COR-L47 (cell line): Measurements from ENCODE around the gene HRH2.
A peak's percentile ranks its signal among the peaks of the same experiment; 100 is the strongest.
"Not testable (repeated sequence)": the region's sequence is repeated elsewhere in the genome, so short reads cannot be mapped to it uniquely, and the experiment has no call there.

Experiments
- DNase-seq: peaks from one replicate; lab custom pipeline; 2025; lab: John Stamatoyannopoulos, UW

HRH2 gene

DNA sequence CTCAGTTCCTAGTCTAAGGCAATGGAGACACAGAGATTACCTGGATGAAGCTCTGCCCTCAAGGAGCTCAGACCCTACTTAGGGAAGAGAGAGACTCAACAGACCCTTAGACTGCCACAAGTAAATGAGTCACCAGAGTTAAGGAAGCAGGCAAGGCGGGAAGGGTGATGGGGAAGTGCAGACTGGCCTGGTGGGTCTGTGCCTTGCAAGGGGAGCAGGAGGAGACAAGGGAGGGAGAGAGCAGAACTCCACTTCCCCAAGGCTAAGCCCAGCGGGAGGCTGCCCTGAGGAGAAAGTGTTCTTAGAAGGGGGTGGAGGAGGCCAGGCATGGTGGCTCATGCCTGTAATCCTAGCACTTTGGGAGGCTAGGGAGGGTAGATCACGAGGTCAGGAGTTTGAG lies 83.7 kb downstream of the HRH2 start:
- no peak for DNase-seq

- no peak for DNase-seq
Measured at GRCh38 chr5:175742290-175742994, 84.6 kb downstream of the HRH2 start.

DNA sequence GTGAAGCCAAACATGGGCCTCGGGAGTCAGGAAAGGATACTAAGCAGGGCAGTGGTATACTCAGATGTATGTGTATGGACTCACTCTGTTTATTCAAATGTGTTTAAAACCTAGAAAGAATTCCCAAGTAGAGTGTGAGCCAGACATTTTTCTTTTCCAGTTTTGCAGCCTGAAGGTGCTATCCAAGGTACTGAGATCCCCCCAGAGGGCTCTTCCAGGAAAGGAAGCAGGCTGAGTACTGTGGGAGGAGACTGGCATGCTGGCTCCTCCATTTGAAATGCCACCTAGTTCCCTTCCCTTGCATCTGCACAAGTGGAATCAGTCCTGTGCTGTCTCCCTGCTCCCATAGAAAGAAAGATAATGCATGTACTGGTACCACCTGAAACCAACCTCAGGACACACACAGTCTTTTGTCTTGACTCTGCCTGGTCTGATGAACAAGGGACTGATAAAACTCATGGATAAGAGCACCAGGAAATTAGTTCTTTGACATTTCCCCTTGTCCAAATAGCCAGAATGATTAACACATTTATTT lies 85.9 kb downstream of the HRH2 start:
- DNase-seq, result no peak

GRCh38 chr5:175745210-175745609 lies 87.3 kb downstream of the HRH2 start:
- no peak for DNase-seq

DNA sequence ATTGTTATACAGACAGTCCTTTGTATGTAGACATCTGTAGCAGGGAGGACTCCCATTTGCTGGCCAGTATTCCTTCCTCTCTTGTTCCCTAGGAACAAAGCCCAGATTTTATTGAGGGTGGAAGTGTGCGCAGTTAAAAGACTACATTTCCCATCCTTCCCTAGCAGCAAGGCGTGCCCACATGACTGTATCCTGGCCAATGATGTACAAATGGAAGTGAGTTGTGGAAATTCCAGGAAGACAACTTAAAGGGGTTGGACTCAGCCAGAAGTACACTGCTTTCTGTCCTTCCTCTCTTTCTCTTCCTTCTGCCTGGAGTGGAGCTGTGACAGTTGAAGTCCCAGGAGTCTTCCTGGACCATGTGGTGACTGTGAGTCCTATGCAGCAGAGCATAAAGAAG lies 89.0 kb downstream of the HRH2 start:
- no peak for DNase-seq

DNA sequence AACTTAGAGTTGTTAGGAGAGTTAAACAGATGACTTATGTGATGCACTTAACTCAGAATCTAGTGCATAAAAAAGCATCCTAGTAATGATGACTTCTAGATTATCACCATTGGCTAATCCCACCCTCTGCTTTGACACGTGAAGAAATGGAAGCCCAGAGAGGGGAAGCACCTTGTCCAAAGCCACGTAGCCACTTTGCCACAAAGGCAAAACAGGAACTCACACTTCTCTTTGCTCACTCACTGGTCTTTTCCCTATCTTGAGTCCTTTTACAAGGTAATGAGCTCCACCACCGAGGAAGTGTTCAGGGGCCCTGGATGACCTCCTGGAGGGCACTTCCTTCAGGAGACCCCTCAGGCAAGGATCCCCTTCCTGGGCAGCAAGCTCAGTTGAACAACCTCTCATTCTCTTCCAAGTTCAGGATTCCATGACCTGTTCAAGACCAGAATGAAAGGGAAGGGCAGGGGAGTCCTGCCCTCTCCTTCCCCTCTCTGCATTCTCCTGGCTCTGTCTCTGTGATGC lies 89.7 kb downstream of the HRH2 start:
- no peak for DNase-seq

- DNase-seq, result no peak
Measured at GRCh38 chr5:175748650-175749049, 90.8 kb downstream of the HRH2 start.

GRCh38 chr5:175749591-175749990 lies 91.7 kb downstream of the HRH2 start:
- no peak for DNase-seq

GRCh38 chr5:175750511-175750931 lies 92.7 kb downstream of the HRH2 start:
- DNase-seq, result peak; percentile 68

GRCh38 chr5:175751369-175751768 lies 93.5 kb downstream of the HRH2 start:
- no peak for DNase-seq

DNA sequence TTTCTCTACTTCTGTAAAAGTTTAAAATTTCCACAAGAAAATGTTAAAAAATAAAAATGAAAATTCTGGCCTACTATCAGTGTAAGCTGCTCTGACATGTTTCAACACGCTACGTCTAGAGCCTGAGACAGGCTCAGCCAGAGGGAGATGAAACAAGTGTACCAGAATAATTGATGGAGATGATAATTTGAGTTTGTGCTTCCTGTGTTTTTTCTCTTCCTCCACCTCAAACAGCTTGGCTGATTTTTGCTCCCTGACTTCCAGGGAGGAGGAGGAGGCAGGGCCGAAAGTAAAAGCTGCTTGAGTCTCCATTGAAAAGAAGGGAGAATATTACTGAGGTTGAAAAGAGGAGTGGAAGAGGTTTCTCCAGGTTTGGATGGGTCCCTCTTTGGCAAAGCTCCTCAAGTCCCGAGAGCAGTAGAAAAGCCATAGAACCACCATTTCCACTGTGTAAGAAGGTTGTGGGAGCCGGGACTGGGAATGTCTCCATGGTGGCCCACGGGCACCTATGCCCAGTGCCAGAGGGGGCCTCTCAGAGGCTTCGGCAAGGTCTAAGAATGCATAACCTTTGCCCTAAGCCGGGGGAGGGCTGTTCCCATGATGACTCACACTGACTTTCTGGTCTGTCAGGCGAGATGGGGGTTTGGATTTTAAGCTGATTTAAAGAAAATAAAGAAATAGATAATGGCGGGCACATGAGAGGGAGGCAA lies 95.1 kb downstream of the HRH2 start:
- no peak for DNase-seq

DNA sequence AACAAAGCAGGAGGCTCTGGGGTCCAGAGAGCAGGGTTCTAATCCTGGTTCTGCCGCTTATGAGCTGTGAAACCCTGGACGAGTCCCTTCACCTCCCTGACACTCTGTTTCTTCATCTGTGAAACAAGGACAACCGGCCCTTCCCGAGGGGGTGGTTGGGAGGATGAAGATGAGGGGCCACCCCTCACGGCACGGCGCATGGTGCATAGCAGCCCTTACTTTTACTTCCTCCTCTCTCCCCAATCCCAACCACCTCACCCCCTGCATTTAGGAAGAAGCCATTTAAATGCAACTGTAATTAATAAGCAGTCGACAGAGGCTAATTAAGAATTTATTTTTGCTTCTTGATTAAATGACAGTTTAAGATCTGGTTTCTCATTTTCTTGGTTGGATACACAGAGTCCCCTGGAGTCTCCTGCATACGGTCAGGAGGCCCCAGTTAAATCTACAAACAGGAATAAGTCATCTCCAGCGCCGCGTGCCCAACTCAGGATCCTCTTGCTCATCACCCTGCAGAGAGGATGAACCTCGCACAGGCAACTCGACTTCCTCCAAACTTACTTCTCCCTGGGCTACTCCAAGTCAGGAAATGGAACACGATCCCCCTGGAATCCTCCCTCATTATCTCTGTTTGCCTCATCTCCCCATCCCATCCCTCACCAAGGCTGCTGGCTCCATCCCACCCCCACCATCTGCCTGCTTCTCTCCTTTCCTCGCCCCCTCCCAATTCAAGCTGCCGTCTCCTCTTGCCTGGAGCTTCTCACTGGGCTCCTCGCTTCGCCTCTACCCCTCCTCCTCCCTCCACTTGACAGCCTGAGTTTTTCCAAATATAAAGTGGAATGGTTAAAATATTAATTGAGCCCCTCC lies 95.9 kb downstream of the HRH2 start:
- no peak for DNase-seq

- not testable (repeated sequence) for DNase-seq
Measured at GRCh38 chr5:175759991-175760390, 102.1 kb downstream of the HRH2 start.
